Measurements from ENCODE around the gene KHDC4.

The KHDC4 gene

DNA sequence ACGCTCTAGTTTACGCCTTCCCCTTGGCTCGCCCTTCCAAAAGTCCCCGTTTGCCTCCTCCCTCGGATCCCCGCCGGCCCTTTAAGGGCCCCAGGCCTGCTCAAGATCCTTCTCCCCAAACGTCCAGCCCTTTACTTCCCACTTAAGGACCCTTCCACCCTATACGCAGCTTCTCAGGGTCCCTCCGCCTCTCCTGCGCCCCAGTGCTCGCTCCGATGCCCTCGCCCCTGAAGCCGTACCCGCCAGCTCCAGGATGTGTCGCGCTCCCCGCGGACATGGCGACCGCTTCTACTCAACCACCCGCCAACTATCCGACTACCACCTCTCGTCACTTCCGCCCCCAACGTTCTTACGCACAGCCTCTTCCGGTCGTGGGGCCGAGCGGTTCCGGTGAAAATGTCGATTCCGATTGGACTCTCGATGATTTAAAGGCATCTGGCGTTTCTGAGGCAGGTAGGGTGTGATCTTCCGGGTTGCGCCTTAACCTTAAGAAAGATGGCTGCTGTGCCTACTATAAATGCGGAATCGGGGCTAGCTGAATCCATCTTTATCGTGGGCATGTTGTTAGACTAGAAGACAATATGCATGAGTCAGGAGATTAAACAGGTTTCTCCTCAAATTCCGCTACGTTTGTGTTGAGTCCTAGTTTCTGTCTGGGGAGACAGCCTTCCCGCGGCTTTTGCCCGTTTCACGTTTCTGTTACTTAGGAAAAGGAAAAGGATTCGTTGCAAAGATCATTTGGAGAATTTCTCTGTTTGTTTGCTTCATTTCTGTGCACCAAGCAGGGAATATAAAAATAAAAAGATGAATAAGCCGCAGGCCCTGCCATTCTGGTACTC lies at the start of gene KHDC4:
Gene KHDC4, minus strand, starts transcription at position 317 of the 839 bp plus-strand sequence. Its CDS starts 40 bp downstream, at position 277.
- H3K27me3 Mint-ChIP-seq = no peaks in the 10 kb centered on the region
- no peak within 1 kb of the TSS for H3K27ac Mint-ChIP-seq

DNA sequence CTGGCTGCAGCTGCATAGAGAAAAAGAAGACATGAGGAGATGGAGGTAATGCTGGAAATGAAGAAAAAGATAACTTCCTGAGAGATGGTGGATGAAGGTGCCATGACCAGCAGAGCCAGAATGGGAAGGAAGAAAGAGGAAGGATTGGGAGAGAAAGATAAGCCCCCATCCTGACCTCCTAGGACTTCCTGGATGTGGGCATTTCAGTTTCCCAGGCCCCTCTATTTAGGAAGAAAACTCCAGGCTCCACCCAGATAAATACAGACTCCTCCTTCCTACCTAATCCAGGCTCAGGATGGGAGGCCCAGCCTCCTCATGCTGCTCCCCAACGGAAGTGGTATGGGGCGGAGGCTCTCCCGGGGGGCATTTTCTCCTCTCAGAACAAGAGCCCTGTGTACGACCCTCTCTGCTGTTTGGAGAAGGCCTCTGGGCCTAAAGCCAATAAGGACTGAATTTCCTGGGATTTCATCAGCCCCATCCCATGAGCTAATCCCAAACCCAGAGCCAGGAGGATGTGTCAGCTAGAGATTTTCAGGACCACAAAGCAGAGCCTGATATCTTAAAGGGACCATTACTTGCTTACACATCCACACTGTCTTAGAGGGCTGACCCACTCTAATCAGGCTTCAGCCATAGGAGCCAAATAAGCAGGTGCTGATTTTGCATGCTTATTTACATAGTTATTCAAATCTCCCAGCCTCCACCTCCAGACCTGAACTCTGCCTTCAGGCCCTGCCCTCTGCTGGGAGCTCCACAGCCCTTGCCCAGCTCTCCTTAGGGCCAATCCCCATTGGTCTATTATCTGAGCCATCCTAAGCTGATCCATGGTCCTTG lies 49.2 kb upstream of the KHDC4 start:
- no peaks in the 10 kb centered on the region for H3K27me3 Mint-ChIP-seq
- peaks cover 47% of the 10 kb centered on the region for H3K4me1 Mint-ChIP-seq (ENCODE audit: low read depth)
- H3K36me3 Mint-ChIP-seq (ENCODE audit: low read depth) = peaks cover 8% of the 10 kb centered on the region
- no peak overlapping the region for H3K27ac Mint-ChIP-seq
- H3K9me3 Mint-ChIP-seq = no peaks in the 10 kb centered on the region
- no peak overlapping the region for H3K4me3 Mint-ChIP-seq

More for the DNA sequence above, at the start of gene KHDC4:
- H3K9me3 Mint-ChIP-seq = no peaks in the 10 kb centered on the region
- no peak within 1 kb of the TSS for H3K4me3 Mint-ChIP-seq
- peaks cover 26% of the 10 kb centered on the region for H3K36me3 Mint-ChIP-seq (ENCODE audit: low read depth)
- H3K4me1 Mint-ChIP-seq (ENCODE audit: low read depth) = peaks cover 60% of the 10 kb centered on the region

DNA sequence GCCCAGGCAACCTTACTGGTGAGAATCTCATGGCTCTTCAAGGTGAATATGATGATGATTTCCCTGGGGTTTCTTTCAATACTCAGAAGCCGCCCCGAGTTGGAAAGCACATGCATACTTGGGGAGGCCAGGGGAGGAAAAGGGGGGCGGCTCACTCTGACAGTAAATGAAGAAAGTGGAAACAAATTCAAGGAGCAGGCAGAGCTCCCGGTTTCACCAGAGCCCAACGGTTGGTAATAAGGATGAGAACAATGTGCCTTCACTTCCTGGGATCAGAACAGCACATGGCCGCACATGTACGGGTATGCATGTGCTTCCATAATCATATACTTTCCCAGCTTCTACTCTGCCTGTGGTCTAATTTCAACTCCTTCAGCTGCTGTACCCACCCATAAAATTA lies 47.9 kb upstream of the KHDC4 start:
- H3K27ac Mint-ChIP-seq = peak overlapping the region; percentile 76
- peak overlapping the region; percentile 94 for H3K4me3 Mint-ChIP-seq
- no peaks in the 10 kb centered on the region for H3K27me3 Mint-ChIP-seq
- peaks cover 47% of the 10 kb centered on the region for H3K4me1 Mint-ChIP-seq (ENCODE audit: low read depth)
- no peaks in the 10 kb centered on the region for H3K9me3 Mint-ChIP-seq
- H3K36me3 Mint-ChIP-seq (ENCODE audit: low read depth) = peaks cover 14% of the 10 kb centered on the region

DNA sequence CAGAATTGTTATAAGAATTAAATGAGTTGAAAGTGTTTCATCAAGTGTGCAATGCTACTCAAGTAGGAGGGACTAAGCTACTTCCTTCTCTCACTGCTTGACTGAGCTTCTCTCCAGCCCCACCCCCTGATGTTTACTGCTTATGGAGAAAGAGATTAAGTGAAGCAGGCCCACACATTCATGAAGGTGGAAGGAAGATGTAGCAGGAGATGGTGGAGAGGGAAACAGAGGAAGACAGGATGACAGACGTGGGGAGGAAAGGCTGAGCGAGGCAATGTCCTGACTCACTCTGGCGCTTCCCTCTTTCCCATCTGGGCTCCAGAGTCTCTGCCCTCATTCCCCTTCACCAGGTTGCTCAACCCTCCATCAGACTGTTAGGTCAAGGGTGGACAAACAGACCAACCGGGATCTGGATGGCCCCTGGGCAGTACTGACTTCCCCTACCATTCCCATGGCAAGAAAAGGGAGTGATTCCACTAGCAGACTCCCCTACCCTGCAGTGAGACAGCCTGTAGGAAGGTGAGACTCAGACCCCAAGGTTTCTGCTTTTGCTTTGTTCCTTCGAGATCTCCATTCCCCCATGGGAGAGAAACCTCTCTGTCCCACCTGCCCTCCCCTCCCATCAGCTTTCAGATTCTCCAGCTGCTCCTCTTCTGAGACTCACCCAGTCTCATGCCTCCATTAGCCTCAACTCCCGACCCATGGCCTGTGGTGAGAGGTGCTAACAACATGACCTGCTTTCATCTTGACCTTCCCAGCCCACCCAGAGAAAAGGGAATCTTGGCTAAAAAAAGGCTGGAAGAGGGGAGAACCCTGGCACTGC lies 47.3 kb upstream of the KHDC4 start:
- Mint-ChIP-seq H3K4me1 (ENCODE audit: low read depth) (peaks cover 53% of the 10 kb centered on the region), H3K27me3 (no peaks in the 10 kb centered on the region), H3K9me3 (no peaks in the 10 kb centered on the region), H3K36me3 (ENCODE audit: low read depth) (peaks cover 19% of the 10 kb centered on the region), H3K4me3 (peak overlapping the region; percentile 94), H3K27ac (peak overlapping the region; percentile 94)

DNA sequence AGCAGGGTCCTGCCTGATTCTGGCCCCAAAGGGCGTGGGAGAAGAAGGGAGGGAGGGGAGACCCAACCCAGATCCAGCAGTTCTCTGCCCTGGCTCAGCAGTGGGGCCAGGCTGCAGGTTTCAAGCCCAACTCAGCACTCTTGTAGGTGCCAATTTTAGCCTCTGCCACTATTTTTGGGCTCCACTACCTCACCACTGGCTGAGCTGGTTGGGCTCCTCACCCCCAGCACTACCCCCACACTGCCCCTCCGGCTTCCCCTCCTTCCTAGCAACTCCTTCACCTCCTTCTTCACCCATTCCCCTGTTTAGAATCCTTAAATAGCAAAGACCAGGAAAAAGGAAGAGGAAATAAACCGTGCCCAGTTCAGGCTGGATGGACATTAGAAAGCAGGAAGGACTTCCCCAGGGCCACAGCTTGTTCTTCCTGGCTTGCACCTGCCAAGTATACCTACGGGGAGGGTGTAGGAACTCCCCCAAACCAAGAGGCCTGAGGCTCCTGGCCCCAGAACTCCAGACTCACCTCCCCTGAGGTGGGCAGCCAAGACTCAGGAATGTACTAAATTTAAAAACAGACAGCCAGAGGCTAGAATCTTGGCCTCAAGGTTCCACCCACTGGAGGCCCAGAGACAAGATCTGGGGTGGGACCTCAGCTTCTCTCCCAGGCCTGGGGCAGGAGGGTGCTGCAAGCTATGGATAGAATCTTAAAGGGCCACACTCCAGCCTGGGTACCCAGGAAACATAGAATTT lies 45.6 kb upstream of the KHDC4 start:
- Mint-ChIP-seq H3K27ac (peak overlapping the region; percentile 94), H3K9me3 (no peaks in the 10 kb centered on the region), H3K4me3 (peak overlapping the region; percentile 94), H3K36me3 (ENCODE audit: low read depth) (peaks cover 35% of the 10 kb centered on the region), H3K27me3 (no peaks in the 10 kb centered on the region), H3K4me1 (ENCODE audit: low read depth) (peaks cover 70% of the 10 kb centered on the region)

DNA sequence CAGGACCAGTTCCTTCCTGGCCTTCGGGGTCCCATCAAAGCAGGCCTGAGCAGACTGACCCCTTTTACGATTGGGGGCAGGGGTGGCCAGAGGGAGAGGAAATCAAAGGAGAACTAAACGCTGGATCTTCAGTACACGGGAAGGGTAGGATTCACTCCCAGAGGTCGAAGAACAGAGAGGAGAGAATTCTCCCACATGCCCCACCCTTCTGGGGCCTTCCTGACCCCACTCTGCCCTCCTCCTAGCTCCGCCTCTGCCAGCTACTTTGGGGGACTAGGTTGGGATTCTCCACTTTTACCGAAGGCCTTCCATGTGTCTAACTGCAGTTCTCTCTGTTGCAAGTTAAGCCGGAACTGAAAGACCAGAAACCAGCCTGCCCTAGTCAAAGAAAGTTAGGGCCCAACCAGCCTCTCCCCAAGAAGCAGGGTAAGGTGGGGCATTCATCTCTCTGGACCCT lies 44.8 kb upstream of the KHDC4 start:
- Mint-ChIP-seq H3K9me3 (no peaks in the 10 kb centered on the region), H3K4me3 (peak overlapping the region; percentile 94), H3K27me3 (no peaks in the 10 kb centered on the region), H3K36me3 (ENCODE audit: low read depth) (peaks cover 43% of the 10 kb centered on the region), H3K4me1 (ENCODE audit: low read depth) (peaks cover 76% of the 10 kb centered on the region), H3K27ac (peak overlapping the region; percentile 94)

DNA sequence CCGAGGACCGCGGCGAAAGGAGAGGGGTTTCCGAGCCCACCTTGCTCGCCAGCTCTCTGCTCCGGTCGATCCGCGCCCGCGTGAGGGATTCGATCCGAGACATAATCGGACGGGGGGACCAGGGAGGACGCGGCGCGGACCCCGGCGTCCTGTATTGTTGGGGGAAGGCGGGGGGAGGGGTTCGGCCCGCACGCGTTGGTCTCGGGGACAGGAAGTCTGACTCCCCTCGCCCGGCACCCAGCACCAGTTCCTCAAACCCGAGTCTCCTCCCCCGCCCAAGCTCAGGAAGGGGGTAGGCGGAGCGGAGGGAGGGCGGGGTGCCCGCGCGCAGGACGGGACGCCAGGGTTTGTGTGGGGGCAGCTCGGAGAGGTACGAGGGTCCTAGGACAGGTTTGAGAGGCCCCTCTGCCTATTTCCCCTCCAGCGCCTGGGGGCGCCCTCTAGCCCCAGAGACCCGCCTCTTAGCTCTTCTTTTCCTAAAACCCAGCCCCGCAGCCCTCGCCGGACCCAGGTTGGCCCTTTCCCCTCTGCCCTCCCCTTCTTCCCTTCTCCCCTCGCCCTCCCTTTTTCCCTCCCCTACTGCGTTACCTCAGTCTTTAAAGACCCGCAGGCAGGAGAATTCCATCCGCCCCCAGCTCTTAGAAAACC lies 44.2 kb upstream of the KHDC4 start, which contains the start of gene ARHGEF2:
Gene ARHGEF2, minus strand, starts transcription at position 223 of the 648 bp plus-strand sequence. Its CDS starts 120 bp downstream, at position 103.
- H3K27me3 Mint-ChIP-seq = no peaks in the 10 kb centered on the region
- no peaks in the 10 kb centered on the region for H3K9me3 Mint-ChIP-seq
- peak within 1 kb of the TSS; percentile 94 for H3K4me3 Mint-ChIP-seq
- peaks cover 43% of the 10 kb centered on the region for H3K36me3 Mint-ChIP-seq (ENCODE audit: low read depth)
- H3K4me1 Mint-ChIP-seq (ENCODE audit: low read depth) = peaks cover 77% of the 10 kb centered on the region
- peak within 1 kb of the TSS; percentile 94 for H3K27ac Mint-ChIP-seq

DNA sequence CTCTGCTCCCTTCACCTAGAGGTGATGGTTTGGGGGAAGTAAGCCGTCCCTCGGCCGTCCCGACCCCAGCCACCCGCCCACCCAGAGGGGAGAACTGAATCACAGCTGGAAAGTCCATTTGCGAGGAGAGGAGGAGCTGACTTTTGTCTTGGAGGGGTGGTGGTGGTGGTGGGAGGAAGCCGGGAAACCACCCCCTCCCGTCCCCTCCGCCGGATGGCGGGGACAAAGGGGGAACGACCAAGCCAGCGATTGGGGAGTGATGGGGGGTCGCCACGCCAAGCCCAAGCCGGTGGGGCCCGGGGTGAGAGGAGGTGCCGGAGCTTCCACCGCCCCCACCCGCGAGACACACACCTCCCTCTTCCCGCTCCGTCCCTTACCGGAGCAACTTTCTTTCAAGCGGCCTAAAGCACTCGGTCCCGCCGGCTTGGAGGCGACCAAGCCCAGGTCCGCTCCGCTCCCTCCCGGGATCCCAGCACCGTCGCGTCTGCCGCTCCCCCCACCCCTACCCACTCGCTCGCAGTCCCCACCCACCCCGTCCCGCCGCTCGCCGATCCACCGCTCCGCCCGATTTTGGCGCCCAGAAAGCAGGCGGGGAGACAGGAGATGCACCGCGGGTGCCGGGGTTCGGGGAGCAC lies 43.6 kb upstream of the KHDC4 start:
- Mint-ChIP-seq H3K27me3 (no peaks in the 10 kb centered on the region), H3K36me3 (ENCODE audit: low read depth) (peaks cover 49% of the 10 kb centered on the region), H3K9me3 (no peaks in the 10 kb centered on the region), H3K4me1 (ENCODE audit: low read depth) (peaks cover 77% of the 10 kb centered on the region), H3K4me3 (peak overlapping the region; percentile 94), H3K27ac (peak overlapping the region; percentile 94)

DNA sequence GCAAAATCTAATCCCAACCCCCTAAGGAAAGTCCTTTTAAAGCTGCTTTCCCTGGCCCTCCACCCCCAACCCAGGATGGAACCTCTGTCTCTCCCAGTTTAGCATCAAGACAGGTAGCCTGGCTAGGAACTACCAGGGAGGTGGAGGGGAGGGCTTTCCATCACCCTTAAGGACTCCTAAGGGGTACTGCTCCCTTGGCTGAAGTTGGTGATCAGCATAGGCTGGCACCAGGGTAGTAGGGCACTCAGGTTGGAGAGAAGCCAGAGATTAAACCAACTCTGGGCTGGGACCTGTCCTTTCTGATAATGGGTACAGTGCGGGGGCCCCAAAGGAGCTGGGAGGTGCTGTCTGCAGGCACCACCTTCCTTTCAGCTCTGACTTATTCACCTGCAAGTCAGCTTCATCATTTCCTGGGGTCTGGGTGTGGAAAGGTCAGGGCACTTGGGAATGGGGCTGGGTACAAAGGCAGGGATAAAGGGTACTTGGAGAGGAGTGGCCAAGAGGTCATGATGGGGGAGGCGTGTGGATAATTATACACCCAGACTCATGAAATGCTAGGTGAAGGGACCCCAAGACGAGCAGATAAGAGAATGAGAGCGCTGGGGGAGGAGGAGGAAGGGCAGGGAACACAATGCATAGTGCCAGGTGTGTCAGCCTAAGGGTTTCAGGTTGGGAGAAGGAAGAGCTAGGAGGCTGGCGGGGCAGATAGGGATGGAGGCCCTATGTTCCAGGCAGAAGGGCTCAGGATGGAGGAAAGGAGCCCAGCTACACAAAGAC lies 42.9 kb upstream of the KHDC4 start:
- H3K27me3 Mint-ChIP-seq = no peaks in the 10 kb centered on the region
- peaks cover 52% of the 10 kb centered on the region for H3K36me3 Mint-ChIP-seq (ENCODE audit: low read depth)
- H3K27ac Mint-ChIP-seq = peak overlapping the region; percentile 94

DNA sequence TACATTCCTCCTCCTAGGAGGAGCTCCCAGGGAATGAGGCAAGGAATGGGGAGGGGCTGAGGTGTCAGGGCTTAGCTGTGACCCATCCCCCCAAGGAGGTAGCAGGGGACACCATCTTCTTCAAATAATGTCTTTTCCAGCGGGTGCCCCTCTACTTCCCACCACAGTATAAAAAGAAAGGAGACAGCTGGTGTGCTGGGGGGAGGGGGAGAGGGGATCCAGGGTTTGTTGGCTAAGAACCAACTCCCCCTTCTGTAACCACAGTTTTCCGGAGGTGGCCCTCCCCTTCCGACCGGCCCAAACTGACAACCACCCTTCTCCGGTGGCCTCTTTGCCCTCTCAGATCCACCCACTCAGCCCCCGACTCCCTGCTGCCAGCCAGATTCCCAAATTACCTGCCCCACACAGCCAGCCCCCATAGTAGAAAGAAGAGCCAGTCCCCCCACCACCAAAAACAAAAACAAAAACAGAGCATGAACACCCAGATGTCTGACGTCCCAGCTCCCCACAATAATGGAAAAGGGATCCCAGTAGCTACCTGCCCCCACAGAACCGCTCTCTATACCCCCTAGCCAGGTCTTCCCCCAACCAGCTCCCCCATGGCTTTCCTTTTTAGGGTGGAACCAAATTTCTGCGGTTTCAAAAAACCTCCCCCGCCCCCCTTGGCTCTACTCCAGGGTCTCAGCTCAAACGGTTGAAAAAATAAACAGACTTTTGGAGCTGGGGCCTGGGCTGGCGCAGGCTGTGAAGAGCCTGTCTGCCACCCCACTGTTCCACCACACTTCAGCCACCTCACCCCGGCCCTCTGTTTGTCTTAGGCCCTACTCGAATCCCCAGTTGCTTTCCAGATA lies 42.1 kb upstream of the KHDC4 start:
- H3K4me1 Mint-ChIP-seq (ENCODE audit: low read depth) = peaks cover 78% of the 10 kb centered on the region

More for the DNA sequence above, 42.9 kb upstream of the KHDC4 start:
- Mint-ChIP-seq H3K9me3 (no peaks in the 10 kb centered on the region), H3K4me3 (peak overlapping the region; percentile 94), H3K4me1 (ENCODE audit: low read depth) (peaks cover 78% of the 10 kb centered on the region)

DNA sequence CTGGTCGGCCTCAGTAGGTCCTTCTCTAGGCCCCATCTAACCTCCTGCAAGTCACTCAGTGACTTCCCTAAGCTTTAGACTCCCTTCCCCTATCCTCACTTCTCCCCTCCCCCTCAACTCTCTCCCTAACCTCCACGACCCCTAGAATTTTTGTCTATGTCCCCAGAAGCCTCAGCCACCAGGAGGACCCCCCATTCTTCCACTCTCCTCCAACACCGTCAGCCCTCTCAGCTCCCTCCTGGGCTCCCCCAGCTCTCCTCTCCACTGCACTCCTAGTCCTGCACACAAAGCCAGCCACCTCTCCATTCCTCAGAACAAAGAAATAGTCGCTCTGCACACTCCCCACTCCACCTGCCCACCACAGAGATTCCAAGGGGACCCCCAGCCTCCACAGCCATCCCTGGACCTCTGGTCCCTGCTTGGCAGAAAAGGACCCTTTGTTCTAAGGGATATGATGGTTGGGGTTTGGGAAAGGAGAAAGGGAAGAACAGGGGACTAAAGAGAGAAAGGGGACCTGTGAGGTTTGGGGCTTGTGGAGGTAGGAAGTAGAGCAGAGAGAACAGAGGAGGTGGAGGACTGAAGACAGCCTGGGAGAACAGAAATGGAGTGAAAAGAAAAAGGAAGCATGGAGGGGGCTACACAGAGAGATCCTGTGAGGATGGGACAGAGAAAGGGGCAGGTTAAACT lies 41.3 kb upstream of the KHDC4 start:
- H3K36me3 Mint-ChIP-seq (ENCODE audit: low read depth) = peaks cover 58% of the 10 kb centered on the region

More for the DNA sequence above, 42.1 kb upstream of the KHDC4 start:
- H3K27me3 Mint-ChIP-seq = no peaks in the 10 kb centered on the region
- H3K9me3 Mint-ChIP-seq = no peaks in the 10 kb centered on the region
- H3K36me3 Mint-ChIP-seq (ENCODE audit: low read depth) = peaks cover 50% of the 10 kb centered on the region
- H3K27ac Mint-ChIP-seq = peak overlapping the region; percentile 94
- H3K4me3 Mint-ChIP-seq = peak overlapping the region; percentile 94

More for the DNA sequence above, 41.3 kb upstream of the KHDC4 start:
- H3K9me3 Mint-ChIP-seq = no peaks in the 10 kb centered on the region
- H3K27me3 Mint-ChIP-seq = no peaks in the 10 kb centered on the region
- peak overlapping the region; percentile 94 for H3K4me3 Mint-ChIP-seq
- peaks cover 78% of the 10 kb centered on the region for H3K4me1 Mint-ChIP-seq (ENCODE audit: low read depth)
- peak overlapping the region; percentile 94 for H3K27ac Mint-ChIP-seq

Data from stimulated activated naive CD8-positive, alpha-beta T cell treated with anti-CD3 and anti-CD28 coated beads, Interleukin-15, Interleukin-2, amounts not matched to agents 100 ng/mL and 50 ng/mL, for 24 hours (primary cell).